ENCODE measurements around the gene TMEM170A.

TMEM170A gene

GRCh38 chr16:75482434-75483205 lies 18.1 kb upstream of the TMEM170A start:
- H3K4me3 ChIP-seq (ENCODE audit: low read length in 2 of 2) = no peak overlapping the region
- peaks cover 11 to 18% of the 10 kb centered on the region in 2 donors for H3K4me1 ChIP-seq (ENCODE audit: control insufficient read depth in 2 of 2, insufficient read depth in 2 of 2, low read length in 2 of 2)
- H3K36me3 ChIP-seq (ENCODE audit: control insufficient read depth in 2 of 2, insufficient read depth in 2 of 2, low read length in 2 of 2) = no peaks in the 10 kb centered on the region
- no peak overlapping the region for H3K27ac ChIP-seq (ENCODE audit: low read depth in 2 of 2, low read length in 2 of 2)
- no peaks in the 10 kb centered on the region for H3K27me3 ChIP-seq (ENCODE audit: control insufficient read depth in 2 of 2, insufficient read depth in 2 of 2, low read length in 2 of 2)
- no peak overlapping the region for H3K9ac ChIP-seq (ENCODE audit: low read depth in 1 of 2, low read length in 2 of 2)
- no peaks in the 10 kb centered on the region for H3K9me3 ChIP-seq (ENCODE audit: control insufficient read depth in 2 of 2, low read length in 2 of 2)

GRCh38 chr16:75481475-75481874 lies 17.0 kb upstream of the TMEM170A start:
- no peaks in the 10 kb centered on the region for H3K36me3 ChIP-seq (ENCODE audit: control insufficient read depth in 2 of 2, insufficient read depth in 2 of 2, low read length in 2 of 2)
- H3K27me3 ChIP-seq (ENCODE audit: control insufficient read depth in 2 of 2, insufficient read depth in 2 of 2, low read length in 2 of 2) = no peaks in the 10 kb centered on the region
- H3K9me3 ChIP-seq (ENCODE audit: control insufficient read depth in 2 of 2, low read length in 2 of 2) = no peaks in the 10 kb centered on the region

GRCh38 chr16:75479421-75479990 lies 15.0 kb upstream of the TMEM170A start:
- Histone ChIP-seq H3K4me3 (ENCODE audit: low read length in 2 of 2) (no peak overlapping the region), H3K9ac (ENCODE audit: low read depth in 1 of 2, low read length in 2 of 2) (no peak overlapping the region), H3K27me3 (ENCODE audit: control insufficient read depth in 2 of 2, insufficient read depth in 2 of 2, low read length in 2 of 2) (no peaks in the 10 kb centered on the region), H3K9me3 (ENCODE audit: control insufficient read depth in 2 of 2, low read length in 2 of 2) (no peaks in the 10 kb centered on the region), H3K27ac (ENCODE audit: low read depth in 2 of 2, low read length in 2 of 2) (no peak overlapping the region), H3K4me1 (ENCODE audit: control insufficient read depth in 2 of 2, insufficient read depth in 2 of 2, low read length in 2 of 2) (no peaks in the 10 kb centered on the region), H3K36me3 (ENCODE audit: control insufficient read depth in 2 of 2, insufficient read depth in 2 of 2, low read length in 2 of 2) (no peaks in the 10 kb centered on the region)

More at GRCh38 chr16:75481475-75481874, 17.0 kb upstream of the TMEM170A start:
- H3K27ac ChIP-seq (ENCODE audit: low read depth in 2 of 2, low read length in 2 of 2) = no peak overlapping the region
- peaks cover 6 to 9% of the 10 kb centered on the region in 2 donors for H3K4me1 ChIP-seq (ENCODE audit: control insufficient read depth in 2 of 2, insufficient read depth in 2 of 2, low read length in 2 of 2)
- H3K9ac ChIP-seq (ENCODE audit: low read depth in 1 of 2, low read length in 2 of 2) = no peak overlapping the region
- no peak overlapping the region for H3K4me3 ChIP-seq (ENCODE audit: low read length in 2 of 2)

- H3K9ac ChIP-seq (ENCODE audit: low read depth in 1 of 2, low read length in 2 of 2) = no peak overlapping the region
- no peaks in the 10 kb centered on the region for H3K36me3 ChIP-seq (ENCODE audit: control insufficient read depth in 2 of 2, insufficient read depth in 2 of 2, low read length in 2 of 2)
- H3K27ac ChIP-seq (ENCODE audit: low read depth in 2 of 2, low read length in 2 of 2) = no peak overlapping the region
- no peaks in the 10 kb centered on the region for H3K9me3 ChIP-seq (ENCODE audit: control insufficient read depth in 2 of 2, low read length in 2 of 2)
- no peaks in the 10 kb centered on the region for H3K4me1 ChIP-seq (ENCODE audit: control insufficient read depth in 2 of 2, insufficient read depth in 2 of 2, low read length in 2 of 2)
- H3K4me3 ChIP-seq (ENCODE audit: low read length in 2 of 2) = no peak overlapping the region
- no peaks in the 10 kb centered on the region for H3K27me3 ChIP-seq (ENCODE audit: control insufficient read depth in 2 of 2, insufficient read depth in 2 of 2, low read length in 2 of 2)
Measured at GRCh38 chr16:75478480-75479345, 14.2 kb upstream of the TMEM170A start.

GRCh38 chr16:75477680-75478473 lies 13.4 kb upstream of the TMEM170A start:
- Histone ChIP-seq H3K9me3 (ENCODE audit: control insufficient read depth in 2 of 2, low read length in 2 of 2) (no peaks in the 10 kb centered on the region), H3K4me3 (ENCODE audit: low read length in 2 of 2) (no peak overlapping the region), H3K27me3 (ENCODE audit: control insufficient read depth in 2 of 2, insufficient read depth in 2 of 2, low read length in 2 of 2) (no peaks in the 10 kb centered on the region), H3K27ac (ENCODE audit: low read depth in 2 of 2, low read length in 2 of 2) (no peak overlapping the region), H3K4me1 (ENCODE audit: control insufficient read depth in 2 of 2, insufficient read depth in 2 of 2, low read length in 2 of 2) (no peaks in the 10 kb centered on the region), H3K36me3 (ENCODE audit: control insufficient read depth in 2 of 2, insufficient read depth in 2 of 2, low read length in 2 of 2) (no peaks in the 10 kb centered on the region), H3K9ac (ENCODE audit: low read depth in 1 of 2, low read length in 2 of 2) (no peak overlapping the region)

GRCh38 chr16:75476817-75477216 lies 12.3 kb upstream of the TMEM170A start:
- H3K9me3 ChIP-seq (ENCODE audit: control insufficient read depth in 2 of 2, low read length in 2 of 2) = no peaks in the 10 kb centered on the region
- H3K27ac ChIP-seq (ENCODE audit: low read depth in 2 of 2, low read length in 2 of 2) = no peak overlapping the region
- H3K27me3 ChIP-seq (ENCODE audit: control insufficient read depth in 2 of 2, insufficient read depth in 2 of 2, low read length in 2 of 2) = no peaks in the 10 kb centered on the region
- H3K36me3 ChIP-seq (ENCODE audit: control insufficient read depth in 2 of 2, insufficient read depth in 2 of 2, low read length in 2 of 2) = no peaks in the 10 kb centered on the region
- H3K4me3 ChIP-seq (ENCODE audit: low read length in 2 of 2) = no peak overlapping the region
- no peaks in the 10 kb centered on the region for H3K4me1 ChIP-seq (ENCODE audit: control insufficient read depth in 2 of 2, insufficient read depth in 2 of 2, low read length in 2 of 2)
- H3K9ac ChIP-seq (ENCODE audit: low read depth in 1 of 2, low read length in 2 of 2) = no peak overlapping the region

DNA sequence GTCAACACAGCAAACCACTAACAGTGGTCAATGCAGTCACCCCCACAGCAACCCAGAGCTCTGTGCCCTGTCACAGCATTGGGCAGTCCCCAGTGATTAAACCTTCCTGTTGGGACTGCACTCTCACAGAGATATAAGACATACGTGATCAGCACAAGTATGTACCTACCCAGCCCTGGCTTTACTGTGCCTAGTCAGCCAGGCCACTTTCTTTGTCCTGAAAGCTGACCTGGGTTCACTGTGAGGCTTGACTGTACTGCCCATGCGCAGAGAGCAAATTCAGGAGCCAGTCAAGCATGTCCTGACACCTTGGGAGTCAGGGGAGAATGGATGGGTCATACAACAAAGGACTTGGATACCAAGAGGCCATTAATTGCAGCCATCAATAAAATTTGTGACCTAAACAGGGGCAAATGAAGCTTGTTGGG lies 10.9 kb upstream of the TMEM170A start:
- Histone ChIP-seq H3K9me3 (ENCODE audit: control insufficient read depth in 2 of 2, low read length in 2 of 2) (no peaks in the 10 kb centered on the region), H3K9ac (ENCODE audit: low read depth in 1 of 2, low read length in 2 of 2) (no peak overlapping the region), H3K4me1 (ENCODE audit: control insufficient read depth in 2 of 2, insufficient read depth in 2 of 2, low read length in 2 of 2) (no peaks in the 10 kb centered on the region), H3K36me3 (ENCODE audit: control insufficient read depth in 2 of 2, insufficient read depth in 2 of 2, low read length in 2 of 2) (no peaks in the 10 kb centered on the region), H3K27me3 (ENCODE audit: control insufficient read depth in 2 of 2, insufficient read depth in 2 of 2, low read length in 2 of 2) (no peaks in the 10 kb centered on the region), H3K27ac (ENCODE audit: low read depth in 2 of 2, low read length in 2 of 2) (no peak overlapping the region), H3K4me3 (ENCODE audit: low read length in 2 of 2) (no peak overlapping the region)

DNA sequence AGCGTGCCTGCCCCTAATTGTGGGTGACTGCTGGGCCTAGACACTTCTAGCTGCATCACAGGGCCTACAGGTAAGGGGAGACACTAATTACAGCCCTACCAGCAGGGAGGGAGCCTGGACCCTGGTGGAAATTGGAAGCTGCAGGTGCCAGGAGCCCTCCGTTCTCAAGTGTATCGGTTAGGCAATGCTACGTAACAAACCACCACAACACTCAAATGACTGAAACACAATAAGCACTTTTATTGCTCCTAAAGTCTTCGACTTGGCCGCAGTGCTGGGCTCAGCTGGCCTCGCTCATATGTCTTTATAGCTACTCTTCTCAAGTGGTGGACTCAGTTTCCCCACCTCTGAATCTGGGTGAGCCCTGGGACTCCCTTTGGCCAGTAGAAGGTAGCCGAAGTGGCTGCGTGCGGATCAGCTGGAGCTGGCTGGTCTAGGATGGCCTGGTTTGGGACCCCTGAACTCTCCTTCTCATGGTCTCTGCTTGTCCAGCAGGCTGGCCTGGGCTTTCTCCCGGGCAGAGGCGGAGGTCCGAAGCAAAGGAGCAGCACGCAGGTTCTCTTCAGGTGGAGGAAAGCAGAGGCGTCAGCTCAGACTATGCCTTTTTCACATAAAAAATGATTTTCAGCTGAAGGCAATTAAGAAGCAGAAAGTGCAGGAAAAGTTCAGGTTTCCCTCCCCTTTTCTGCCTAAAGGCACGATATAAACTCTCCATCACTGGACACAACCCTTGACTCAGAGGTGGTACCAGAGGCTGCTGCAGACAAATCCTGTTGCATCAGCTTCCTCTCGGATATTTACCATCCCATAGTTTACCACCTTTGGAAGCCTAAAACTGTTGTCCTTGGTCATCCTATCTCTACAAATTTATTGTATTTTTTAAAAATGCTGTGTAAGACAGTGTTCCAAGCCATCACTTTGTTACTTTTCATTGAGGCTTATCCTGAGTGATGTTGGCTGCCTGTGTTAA lies 8.7 kb upstream of the TMEM170A start:
- no peak overlapping the region for H3K4me3 ChIP-seq (ENCODE audit: low read length in 2 of 2)
- no peak overlapping the region for H3K9ac ChIP-seq (ENCODE audit: low read depth in 1 of 2, low read length in 2 of 2)
- H3K27ac ChIP-seq (ENCODE audit: low read depth in 2 of 2, low read length in 2 of 2) = no peak overlapping the region
- H3K27me3 ChIP-seq (ENCODE audit: control insufficient read depth in 2 of 2, insufficient read depth in 2 of 2, low read length in 2 of 2) = no peaks in the 10 kb centered on the region
- H3K4me1 ChIP-seq (ENCODE audit: control insufficient read depth in 2 of 2, insufficient read depth in 2 of 2, low read length in 2 of 2) = no peaks in the 10 kb centered on the region
- H3K36me3 ChIP-seq (ENCODE audit: control insufficient read depth in 2 of 2, insufficient read depth in 2 of 2, low read length in 2 of 2) = no peaks in the 10 kb centered on the region
- H3K9me3 ChIP-seq (ENCODE audit: control insufficient read depth in 2 of 2, low read length in 2 of 2) = no peaks in the 10 kb centered on the region

All from mucosa of rectum (tissue), 2 donors.